GM12878 (cell line): ENCODE results near the gene ZBTB32. TPM values are rescaled to one million over a fixed set of nuclear protein-coding genes. Genes with fewer than 3 reads are reported as not detected.

ENCODE experiments used
- ATAC-seq: fragments of 200-7000 bp; cut with Tn5 transposase; 3 replicates; pipeline ENCODE4 v1.9.1; 2020; ENCODE audit warnings: mild to moderate bottlenecking, moderate library complexity
- BruUV-seq: library from RNA; stranded (reverse); fragments of 400-500 nt; replicated peaks from 2 replicates; lab custom pipeline; 2021; lab: Mats Ljungman, UMichigan
- CTCF ChIA-PET: fragments of 300-600 bp; sonication (Branson Sonifier 250); formaldehyde crosslinking; extraction: SDS; loops from one replicate; lab custom pipeline; 2021; ENCODE audit warnings: inconsistent platforms; lab: Yijun Ruan, JAX
- POLR2A ChIA-PET: fragments of 350-600 bp; formaldehyde crosslinking; extraction: SDS; loops from one replicate; lab custom pipeline; 2021; ENCODE audit warnings: inconsistent platforms; lab: Charles Lee
- RAD21 ChIA-PET: fragments of 300-600 bp; sonication (Branson Sonifier 250); formaldehyde crosslinking; loops from one replicate; lab custom pipeline; 2023; ENCODE audit warnings: antibody characterized with exemption; ENCODE audit not compliant: unreplicated experiment; lab: Charles Lee
- SMC1A ChIA-PET: fragments of 300-600 bp; sonication (Branson Sonifier 250); formaldehyde crosslinking; loops from one replicate; lab custom pipeline; 2023; ENCODE audit not compliant: unreplicated experiment, uncharacterized antibody; lab: Charles Lee
- DNase-seq: peaks from one replicate; pipeline ENCODE4 v3.0.0-alpha.2; 2011; ENCODE audit warnings: low read depth, low spot score
- FAIRE-seq: peaks from 3 replicates; lab custom pipeline; 2011; peaks lifted over from hg19 to GRCh38; lab: Jason Lieb, UNC
- H2AFZ ChIP-seq: 2 replicates; pipeline ENCODE4 v1.6.0; 2011; ENCODE audit warnings: low read depth, low read length, control low read depth; ENCODE audit not compliant: control insufficient read depth
- H3K27ac ChIP-seq: 2 replicates; pipeline ENCODE4 v1.5.1; 2011; ENCODE audit warnings: control low read depth; ENCODE audit not compliant: control insufficient read depth, insufficient read depth
- H3K27me3 ChIP-seq, 2 experiments: replicated peaks in 1 of 2; 2 replicates each; pipeline versions ENCODE4 v1.6.0 to v1.6.1; 2011; ENCODE audit warnings: low read length in 1 of 2; ENCODE audit not compliant: control insufficient read depth in 2 of 2, insufficient read depth in 2 of 2
- H3K36me3 ChIP-seq, 2 experiments: 2 replicates each; pipeline ENCODE4 v1.5.1; 2011; ENCODE audit warnings: low read length in 1 of 2; ENCODE audit not compliant: control insufficient read depth in 2 of 2, insufficient read depth in 2 of 2
- H3K4me1 ChIP-seq: 2 replicates; pipeline ENCODE4 v1.6.1; 2011; ENCODE audit warnings: mild to moderate bottlenecking, low read length, moderate library complexity, mixed read lengths; ENCODE audit not compliant: control insufficient read depth, insufficient read depth
- H3K4me2 ChIP-seq: 2 replicates; pipeline ENCODE4 v1.6.0; 2011; ENCODE audit warnings: control low read depth; ENCODE audit not compliant: control insufficient read depth, insufficient read depth
- H3K4me3 ChIP-seq: fragments of 200-600 bp; sonication (generic); 2 replicates; pipeline ENCODE4 v1.5.1; 2016
- H3K79me2 ChIP-seq: 2 replicates; pipeline ENCODE4 v1.6.0; 2011; ENCODE audit warnings: low read length; ENCODE audit not compliant: control insufficient read depth, insufficient read depth
- H3K9ac ChIP-seq: 2 replicates; pipeline ENCODE4 v1.8.0; 2011; ENCODE audit warnings: low read length, control low read depth, mixed read lengths; ENCODE audit not compliant: control insufficient read depth, insufficient read depth
- H3K9me3 ChIP-seq: replicated peaks from 3 replicates; pipeline ENCODE4 v1.5.1; 2011; ENCODE audit warnings: mild to moderate bottlenecking, low read length; ENCODE audit not compliant: control insufficient read depth, insufficient read depth
- H4K20me1 ChIP-seq: 2 replicates; pipeline ENCODE4 v1.6.0; 2011; ENCODE audit not compliant: control insufficient read depth, insufficient read depth
- ATF7 ChIP-seq: fragments of 450-650 bp; IDR thresholded peaks from 2 replicates; pipeline ENCODE4 v1.6.1; 2016; ENCODE audit warnings: low read depth, mild to moderate bottlenecking
- CBFB ChIP-seq: IDR thresholded peaks from 2 replicates; pipeline ENCODE4 v1.6.1; 2016; ENCODE audit warnings: antibody characterized with exemption, low read depth
- CHD2 ChIP-seq: IDR thresholded peaks from 2 replicates; pipeline ENCODE4 v1.6.1; 2011; ENCODE audit warnings: low read depth, low read length, improper control_type of control experiment, borderline replicate concordance
- CREM ChIP-seq: IDR thresholded peaks from 2 replicates; pipeline ENCODE4 v1.6.1; 2014; ENCODE audit warnings: antibody characterized with exemption, low read depth
- CTCF ChIP-seq, 3 experiments: IDR thresholded peaks in 2 of 3; conservative IDR thresholded peaks in 1 of 3; 2 replicates each; pipeline ENCODE4 v1.5.1; 2011; ENCODE audit warnings: low read depth in 3 of 3, low read length in 3 of 3, mild to moderate bottlenecking in 3 of 3, control low read depth in 2 of 3, moderate library complexity in 2 of 3, inconsistent platforms in 1 of 3, mixed read lengths in 1 of 3; ENCODE audit not compliant: control insufficient read depth in 2 of 3, insufficient read depth in 1 of 3; ENCODE audit errors: extremely low read depth in 1 of 3
- FOS ChIP-seq: IDR thresholded peaks from 3 replicates; pipeline ENCODE4 v1.6.1; 2011; ENCODE audit warnings: borderline replicate concordance; ENCODE audit not compliant: insufficient read length; ENCODE audit errors: extremely low read depth
- FOXM1 ChIP-seq: IDR thresholded peaks from 2 replicates; pipeline ENCODE4 v1.6.1; 2012; ENCODE audit warnings: low read depth, mild to moderate bottlenecking, inconsistent platforms, low read length, moderate library complexity
- IKZF1 ChIP-seq: fragments of 450-650 bp; conservative IDR thresholded peaks from 2 replicates; pipeline ENCODE4 v1.6.1; 2017; ENCODE audit warnings: antibody characterized with exemption, mild to moderate bottlenecking
- IRF5 ChIP-seq: fragments of 450-650 bp; IDR thresholded peaks from 2 replicates; pipeline ENCODE4 v1.6.1; 2017; ENCODE audit warnings: borderline replicate concordance
- MEF2A ChIP-seq: IDR thresholded peaks from 2 replicates; pipeline ENCODE4 v1.6.1; 2011; ENCODE audit warnings: low read depth, mild to moderate bottlenecking, low read length, moderate library complexity; ENCODE audit not compliant: insufficient read depth
- MXI1 ChIP-seq: fragments of 150-350 bp; IDR thresholded peaks from 2 replicates; pipeline ENCODE4 v1.6.1; 2011; ENCODE audit warnings: low read depth, mild to moderate bottlenecking, inconsistent platforms, low read length, improper control_type of control experiment
- NFXL1 ChIP-seq: fragments of 450-650 bp; IDR thresholded peaks from 2 replicates; pipeline ENCODE4 v1.6.1; 2017; ENCODE audit warnings: antibody characterized with exemption, mild to moderate bottlenecking, borderline replicate concordance
- PAX5 ChIP-seq: IDR thresholded peaks from 2 replicates; pipeline ENCODE4 v1.6.1; 2011; ENCODE audit warnings: low read depth, low read length, borderline replicate concordance
- SIN3A ChIP-seq: IDR thresholded peaks from 2 replicates; pipeline ENCODE4 v1.6.1; 2012; ENCODE audit warnings: low read depth, low read length, improper control_type of control experiment
- SUPT20H ChIP-seq: IDR thresholded peaks from 2 replicates; pipeline ENCODE4 v1.6.1; 2011; ENCODE audit warnings: low read depth, mild to moderate bottlenecking, low read length, moderate library complexity, borderline replicate concordance; ENCODE audit not compliant: control insufficient read depth
- TARDBP ChIP-seq: IDR thresholded peaks from 2 replicates; pipeline ENCODE4 v1.6.1; 2016; ENCODE audit warnings: borderline replicate concordance
- TBL1XR1 ChIP-seq: IDR thresholded peaks from 2 replicates; pipeline ENCODE4 v1.6.1; 2012; ENCODE audit warnings: low read depth, low read length, improper control_type of control experiment
- TCF12 ChIP-seq: IDR thresholded peaks from 2 replicates; pipeline ENCODE4 v1.6.1; 2011; ENCODE audit warnings: low read depth, mild to moderate bottlenecking, low read length
- ZBTB33 ChIP-seq: fragments of 450-650 bp; IDR thresholded peaks from 2 replicates; pipeline ENCODE4 v1.6.1; 2017; ENCODE audit warnings: mild to moderate bottlenecking
- ZZZ3 ChIP-seq: IDR thresholded peaks from 2 replicates; pipeline ENCODE4 v1.6.1; 2011; ENCODE audit warnings: low read depth; ENCODE audit not compliant: control insufficient read depth, insufficient read length
- WGBS: methylation state at CpG from one replicate; pipeline ENCODE4 v1.1.6; 2016; ENCODE audit warnings: low lambda C conversion rate; ENCODE audit not compliant: insufficient replicate concordance, insufficient coverage; ENCODE audit errors: missing lambda C conversion rate; 5-methylcytosine and 5-hydroxymethylcytosine counted together
- in situ Hi-C: fragments of 300-500 bp; cut with MboI; formaldehyde crosslinking; loops from 9 replicates; pipeline ENCODE4 v1.14.3; 2018; ENCODE audit warnings: mixed read lengths
- intact Hi-C: fragments of 100-400 bp; cut with micrococcal nuclease; formaldehyde crosslinking; loops from one replicate; pipeline ENCODE4 v1.14.2; 2022; ENCODE audit not compliant: unreplicated experiment
- polyA plus RNA-seq, 11 experiments: library from polyadenylated mRNA; depleted of rRNA in 4 of 11; unstranded in 6 of 11; stranded (reverse) in 5 of 11; fragments of >200 nt; fragmentation: Nextera tagmentation in 4 of 11; fragmentation: Illumina TruSeq in 1 of 11; extraction: Ambion mirVana in 4 of 11; extraction: Trizol in 1 of 11; gene quantifications; 1 replicate in 1 of 11; 2 replicates in 10 of 11; pipeline versions ENCODE4 v1.2.1 to v1.2.3, GENCODE V29; 2011 to 2016; ENCODE audit warnings: inconsistent platforms in 2 of 11, missing spikeins in 2 of 11, low read depth in 1 of 11
- total RNA-seq, 4 experiments: library from RNA; depleted of rRNA in 3 of 4; stranded (reverse); fragments of >200 nt in 3 of 4; fragmentation: Illumina TruSeq in 1 of 4; extraction: Trizol in 1 of 4; gene quantifications; 2 replicates each; pipeline versions ENCODE4 v1.2.1 to v1.2.3, GENCODE V29; 2013 to 2021

ZBTB32 gene
- total and polyA plus RNA-seq, 10 of the 15 experiments (the other 5 are each of a cell fraction or from before 2014, with no cell fraction given): 1.0 to 46.7 (median 16.0) TPM

- Histone ChIP-seq H3K9ac (no peak overlapping the region), H3K4me3 (no peak overlapping the region), H3K4me2 (no peak overlapping the region), H3K4me1 (peaks cover 15% of the 10 kb centered on the region), H3K79me2 (peaks cover 11% of the 10 kb centered on the region), H2AFZ (no peak overlapping the region), H3K36me3 (peaks cover 0 to 2% of the 10 kb centered on the region in 2 experiments; a peak in 2 of 4 replicates), H4K20me1 (no peaks in the 10 kb centered on the region), H3K27ac (no peak overlapping the region), H3K9me3 (no peaks in the 10 kb centered on the region), H3K27me3 (no peaks in the 10 kb centered on the region)
- ChIA-PET SMC1A (no interaction called here), POLR2A (interaction anchor here (0.6 kb wide), 1 partner anchor 8 kb away, joined by 4 read pairs; no protein-coding TSS in a partner anchor), RAD21 (no interaction called here), CTCF (no interaction called here)
- no peak for DNase-seq
- intact Hi-C loops: no loop called here
- in situ Hi-C loops: no loop called here
- ATAC-seq: no peak
- no TSS peak for BruUV-seq
- no peak for FAIRE-seq
- 96% methylated on average over 17 of the region's 17 CpGs for WGBS
- TF ChIP-seq TBL1XR1: no peak
- no peak for TF ChIP-seq ATF7
- TF ChIP-seq CHD2: no peak
- TF ChIP-seq NFXL1: no peak
- no peak for TF ChIP-seq CTCF (IDR thresholded peaks at IDR 0.05 in 2 of 3, conservative IDR thresholded peaks at IDR 0.05 in 1 of 3; ENCODE audit: control insufficient read depth in 2 of 3, extremely low read depth in 1 of 3, insufficient read depth in 1 of 3, low read depth in 3 of 3, low read length in 3 of 3)
- no peak for TF ChIP-seq ZZZ3
- TF ChIP-seq TCF12: no peak
- TF ChIP-seq TARDBP: no peak
- TF ChIP-seq CBFB: no peak
- TF ChIP-seq IRF5: no peak
- no peak for TF ChIP-seq MEF2A
- no peak for TF ChIP-seq MXI1
- no peak for TF ChIP-seq SUPT20H
- TF ChIP-seq IKZF1: no peak
- no peak for TF ChIP-seq SIN3A
- TF ChIP-seq CREM: no peak
- TF ChIP-seq ZBTB33: no peak
- TF ChIP-seq FOS: no peak
- no peak for TF ChIP-seq FOXM1
- no peak for TF ChIP-seq PAX5
Observed at GRCh38 chr19:35755131-35755549, 50.8 kb downstream of the ZBTB32 start.
